Kidney epithelial cell (primary cell): ENCODE results near the gene TGM6. TPM values are rescaled to one million over a fixed set of nuclear protein-coding genes. Genes with fewer than 3 reads are reported as not detected.

Source experiments
- DNase-seq: peaks from one replicate; pipeline ENCODE4 v3.0.0-alpha.2; 2010; ENCODE audit warnings: low read depth
- H3K27me3 ChIP-seq: 2 replicates; pipeline ENCODE4 v1.6.0; 2011; ENCODE audit warnings: low read length; ENCODE audit not compliant: control insufficient read depth, insufficient read depth
- H3K36me3 ChIP-seq: 2 replicates; pipeline ENCODE4 v1.5.1; 2011; ENCODE audit warnings: low read length; ENCODE audit not compliant: control insufficient read depth, insufficient read depth
- H3K4me3 ChIP-seq: 2 replicates; pipeline ENCODE4 v1.5.1; 2011; ENCODE audit warnings: low read depth, mild to moderate bottlenecking, control low read depth, low read length
- total RNA-seq: library from RNA; depleted of rRNA; stranded (reverse); fragments of >200 nt; gene quantifications from 2 replicates; pipeline ENCODE4 v1.2.3, GENCODE V29; 2015
- TF ChIP-seq, protein P1 (sequence below): IDR thresholded peaks from 2 replicates; pipeline ENCODE4 v1.5.1; 2011; ENCODE audit warnings: mild to moderate bottlenecking, moderate library complexity, low read length, control low read depth, inconsistent platforms; ENCODE audit not compliant: insufficient read depth, poor library complexity, severe bottlenecking

The TGM6 gene
- total RNA-seq, 1 donor from 2014 or later = not detected

DNA sequence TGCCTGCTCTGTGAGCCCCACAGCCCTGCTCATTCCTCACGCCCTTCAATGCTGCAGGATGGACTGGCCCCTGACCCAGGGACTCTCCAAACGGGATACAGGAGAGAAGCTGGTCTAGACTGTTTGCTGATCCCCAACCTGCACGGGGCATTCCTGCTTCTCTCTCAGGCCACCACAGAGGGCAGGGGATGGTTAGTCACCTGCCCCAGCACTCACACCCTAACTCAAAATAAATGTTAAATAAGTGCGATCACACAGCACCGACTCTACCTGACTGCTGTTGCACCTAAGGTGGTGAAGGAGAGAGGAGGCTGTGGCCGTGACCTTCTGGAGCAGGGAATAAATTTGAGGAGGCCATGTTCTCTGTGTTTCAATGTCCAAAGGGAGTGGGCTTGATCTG is 39.9 kb upstream of the TGM6 start:
- no peaks in the 10 kb centered on the region for H3K36me3 ChIP-seq

DNA sequence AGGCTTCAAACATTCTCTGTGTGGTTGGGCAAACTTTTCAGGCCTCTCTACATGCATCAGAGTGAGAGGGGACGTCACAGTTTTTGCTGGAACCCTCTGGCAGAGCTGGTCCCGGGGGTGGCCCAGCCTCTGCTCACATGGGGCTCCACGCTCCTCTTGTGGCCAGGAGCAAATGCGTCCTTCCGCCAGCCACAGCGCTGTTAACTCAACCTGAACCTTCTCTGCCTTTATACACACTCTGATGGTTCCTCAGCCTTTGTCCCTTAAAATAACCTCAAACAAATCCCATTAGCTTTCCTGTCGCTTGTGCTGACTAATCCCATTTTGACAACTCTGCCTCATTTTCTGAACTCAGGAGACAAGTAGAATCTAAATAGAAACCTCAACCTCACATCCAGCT is 39.4 kb upstream of the TGM6 start:
- H3K27me3 ChIP-seq = no peaks in the 10 kb centered on the region
- DNase-seq = no peak
- H3K4me3 ChIP-seq = no peak overlapping the region
- TF ChIP-seq, protein P1, sequence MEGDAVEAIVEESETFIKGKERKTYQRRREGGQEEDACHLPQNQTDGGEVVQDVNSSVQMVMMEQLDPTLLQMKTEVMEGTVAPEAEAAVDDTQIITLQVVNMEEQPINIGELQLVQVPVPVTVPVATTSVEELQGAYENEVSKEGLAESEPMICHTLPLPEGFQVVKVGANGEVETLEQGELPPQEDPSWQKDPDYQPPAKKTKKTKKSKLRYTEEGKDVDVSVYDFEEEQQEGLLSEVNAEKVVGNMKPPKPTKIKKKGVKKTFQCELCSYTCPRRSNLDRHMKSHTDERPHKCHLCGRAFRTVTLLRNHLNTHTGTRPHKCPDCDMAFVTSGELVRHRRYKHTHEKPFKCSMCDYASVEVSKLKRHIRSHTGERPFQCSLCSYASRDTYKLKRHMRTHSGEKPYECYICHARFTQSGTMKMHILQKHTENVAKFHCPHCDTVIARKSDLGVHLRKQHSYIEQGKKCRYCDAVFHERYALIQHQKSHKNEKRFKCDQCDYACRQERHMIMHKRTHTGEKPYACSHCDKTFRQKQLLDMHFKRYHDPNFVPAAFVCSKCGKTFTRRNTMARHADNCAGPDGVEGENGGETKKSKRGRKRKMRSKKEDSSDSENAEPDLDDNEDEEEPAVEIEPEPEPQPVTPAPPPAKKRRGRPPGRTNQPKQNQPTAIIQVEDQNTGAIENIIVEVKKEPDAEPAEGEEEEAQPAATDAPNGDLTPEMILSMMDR = no peak
- no peaks in the 10 kb centered on the region for H3K36me3 ChIP-seq

More for the DNA sequence above, 39.9 kb upstream of the TGM6 start:
- H3K4me3 ChIP-seq = no peak overlapping the region
- no peak for DNase-seq
- no peaks in the 10 kb centered on the region for H3K27me3 ChIP-seq
- TF ChIP-seq, protein P1 = no peak

DNA sequence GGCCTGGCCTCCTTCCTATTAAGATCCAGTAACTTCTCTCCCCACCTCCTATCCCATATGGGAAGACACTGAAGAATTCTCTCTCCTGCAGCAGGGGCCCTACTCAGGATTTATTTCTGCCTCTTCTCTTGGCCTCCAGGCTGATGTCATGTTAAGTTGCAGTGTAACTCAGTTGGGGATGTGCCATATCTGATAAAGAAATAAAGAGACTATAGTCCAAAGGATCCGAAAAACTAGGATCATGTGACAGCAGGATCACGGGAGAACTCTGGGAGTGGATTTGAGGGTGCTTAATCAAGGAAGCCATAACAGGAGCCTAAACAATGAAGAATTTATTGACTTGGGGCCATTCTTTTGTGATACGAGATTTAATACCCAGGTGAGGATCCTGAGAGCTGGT is 38.5 kb upstream of the TGM6 start:
- no peak for DNase-seq
- TF ChIP-seq, protein P1 = no peak
- Histone ChIP-seq H3K4me3 (no peak overlapping the region), H3K36me3 (no peaks in the 10 kb centered on the region), H3K27me3 (no peaks in the 10 kb centered on the region)

DNA sequence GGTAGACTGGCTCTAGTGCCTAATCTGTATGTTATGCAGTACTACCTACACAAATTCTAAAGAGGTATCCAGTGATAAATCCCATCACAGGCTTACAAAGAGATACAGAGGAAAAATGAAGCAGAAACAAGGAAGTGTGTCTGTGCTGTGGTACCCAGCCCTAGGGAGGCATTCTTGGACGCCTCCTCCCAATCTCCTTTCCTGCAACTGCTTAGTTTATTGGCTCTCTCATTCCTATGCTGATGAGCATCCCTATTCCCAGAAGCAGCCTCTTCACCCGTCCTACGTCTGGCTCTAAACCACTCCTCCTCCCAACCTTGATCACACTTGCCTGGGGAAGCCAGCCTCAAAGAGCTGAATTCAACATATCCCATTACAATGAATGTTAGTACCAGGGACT is 34.5 kb upstream of the TGM6 start:
- DNase-seq = no peak
- H3K4me3 ChIP-seq = no peak overlapping the region
- H3K27me3 ChIP-seq = peaks cover 2% of the 10 kb centered on the region
- TF ChIP-seq, protein P1 = no peak
- H3K36me3 ChIP-seq = no peaks in the 10 kb centered on the region

DNA sequence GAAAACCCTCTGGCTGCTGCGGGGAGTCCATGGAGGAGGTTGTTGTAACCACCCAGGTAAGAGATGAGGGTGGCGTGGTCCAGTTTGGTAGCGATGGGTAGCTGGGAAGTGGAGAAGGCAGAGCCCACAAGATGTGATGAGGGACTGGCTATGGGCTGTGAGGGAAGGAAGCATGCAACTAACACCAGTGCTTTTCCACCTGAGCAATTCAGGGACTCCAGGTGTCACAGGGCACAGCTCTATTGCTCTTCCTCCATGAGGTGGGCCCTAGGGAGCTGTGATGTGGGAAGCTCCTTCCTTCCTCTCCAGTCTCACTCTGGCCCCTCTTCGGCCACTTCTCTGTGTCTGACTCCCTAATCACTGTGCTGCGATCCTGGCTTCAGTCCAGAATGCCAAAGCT is 32.4 kb upstream of the TGM6 start:
- DNase-seq = no peak
- peaks cover 2% of the 10 kb centered on the region for H3K27me3 ChIP-seq
- TF ChIP-seq, protein P1 = no peak
- H3K4me3 ChIP-seq = no peak overlapping the region
- H3K36me3 ChIP-seq = no peaks in the 10 kb centered on the region

DNA sequence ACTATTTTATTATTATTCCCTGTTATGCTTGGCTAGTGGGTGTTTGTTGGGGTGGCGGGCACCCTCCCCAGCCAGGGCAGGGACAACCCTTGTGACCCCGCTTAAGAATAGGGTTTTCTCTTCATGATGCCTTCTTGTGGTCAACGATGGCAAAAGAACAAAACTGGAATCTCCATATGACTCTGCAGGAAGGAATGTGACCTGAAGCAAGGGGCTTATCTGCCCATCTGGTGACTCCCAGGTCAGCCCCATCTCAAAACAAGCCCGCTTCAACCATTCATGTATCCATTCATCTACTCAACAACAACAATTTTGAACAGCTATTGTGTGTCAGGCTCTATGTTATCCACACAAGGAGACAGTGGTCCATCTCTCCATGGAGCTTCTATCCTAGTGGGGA is 30.9 kb upstream of the TGM6 start:
- no peak for DNase-seq
- TF ChIP-seq, protein P1 = no peak
- H3K4me3 ChIP-seq = no peak overlapping the region

More for the DNA sequence above, 30.9 kb upstream of the TGM6 start:
- Histone ChIP-seq H3K27me3 (peaks cover 4% of the 10 kb centered on the region), H3K36me3 (no peaks in the 10 kb centered on the region)
